Mesothelial cell of epicardium (in vitro differentiated cells): ENCODE data around the gene DBF4. TPM values are rescaled to one million over a fixed set of nuclear protein-coding genes. Genes with fewer than 3 reads are reported as not detected.
"Not testable (repeated sequence)": the region's sequence is repeated elsewhere in the genome, so short reads cannot be mapped to it uniquely, and the experiment has no call there.

Experiments used
- DNase-seq, 2 experiments: peaks; one replicate each; pipeline ENCODE4 v3.0.0; 2021; ENCODE audit warnings: low spot score in 2 of 2; ENCODE audit not compliant: unreplicated experiment in 2 of 2
- H3K27ac Mint-ChIP-seq: 2 replicates; pipeline ENCODE4 v1.8.0; 2021; ENCODE audit warnings: mixed read lengths
- H3K27me3 Mint-ChIP-seq: 2 replicates; pipeline ENCODE4 v1.8.0; 2021; ENCODE audit warnings: low read depth, mixed read lengths
- H3K36me3 Mint-ChIP-seq: 2 replicates; pipeline ENCODE4 v1.8.0; 2021; ENCODE audit warnings: mixed read lengths
- H3K4me1 Mint-ChIP-seq: 2 replicates; pipeline ENCODE4 v1.8.0; 2021; ENCODE audit warnings: mixed read lengths
- H3K4me3 Mint-ChIP-seq: 2 replicates; pipeline ENCODE4 v1.8.0; 2021; ENCODE audit warnings: mild to moderate bottlenecking, moderate library complexity, mixed read lengths
- H3K9me3 Mint-ChIP-seq: 2 replicates; pipeline ENCODE4 v1.8.0; 2021; ENCODE audit warnings: mixed read lengths
- CTCF ChIP-seq: fragments of 200-600 bp; sonication (generic); IDR thresholded peaks from one replicate; pipeline ENCODE4 v1.5.0; 2021; ENCODE audit warnings: antibody characterized with exemption; ENCODE audit not compliant: unreplicated experiment
- total RNA-seq: library from RNA; stranded (reverse); gene quantifications from 3 replicates; pipeline ENCODE4 v1.2.1, GENCODE V29; 2021

DBF4 gene
- total RNA-seq, 1 donor from 2014 or later = 21.2 TPM

- DNase-seq = no peak
- TF ChIP-seq CTCF = no peak
- Mint-ChIP-seq H3K9me3 (no peaks in the 10 kb centered on the region), H3K4me3 (no peak overlapping the region), H3K27ac (no peak overlapping the region), H3K36me3 (peaks cover 16% of the 10 kb centered on the region), H3K27me3 (no peaks in the 10 kb centered on the region), H3K4me1 (no peaks in the 10 kb centered on the region)
Observed at GRCh38 chr7:87852306-87852705, 24.0 kb upstream of the DBF4 start.

- H3K9me3 Mint-ChIP-seq = peaks cover 4% of the 10 kb centered on the region
- H3K36me3 Mint-ChIP-seq = peaks cover 27% of the 10 kb centered on the region
- no peak overlapping the region for H3K27ac Mint-ChIP-seq
- TF ChIP-seq CTCF = no peak
- H3K4me1 Mint-ChIP-seq = no peaks in the 10 kb centered on the region
- no peak for DNase-seq
- no peak overlapping the region for H3K4me3 Mint-ChIP-seq
- no peaks in the 10 kb centered on the region for H3K27me3 Mint-ChIP-seq
Observed at GRCh38 chr7:87853237-87853864, 22.9 kb upstream of the DBF4 start.

- Mint-ChIP-seq H3K4me3 (no peak overlapping the region), H3K27me3 (no peaks in the 10 kb centered on the region), H3K4me1 (no peaks in the 10 kb centered on the region), H3K36me3 (peaks cover 49% of the 10 kb centered on the region), H3K9me3 (peaks cover 22% of the 10 kb centered on the region), H3K27ac (no peak overlapping the region)
- no peak for DNase-seq
- TF ChIP-seq CTCF = no peak
Observed at GRCh38 chr7:87858417-87859100, 17.7 kb upstream of the DBF4 start.

- peaks cover 55% of the 10 kb centered on the region for H3K9me3 Mint-ChIP-seq
- H3K27ac Mint-ChIP-seq = no peak overlapping the region
- H3K27me3 Mint-ChIP-seq = no peaks in the 10 kb centered on the region
- no peak for TF ChIP-seq CTCF
- DNase-seq = no peak
- peaks cover 65% of the 10 kb centered on the region for H3K36me3 Mint-ChIP-seq
- no peaks in the 10 kb centered on the region for H3K4me1 Mint-ChIP-seq
- H3K4me3 Mint-ChIP-seq = no peak overlapping the region
Observed at GRCh38 chr7:87866089-87866488, 10.2 kb upstream of the DBF4 start.

- H3K9me3 Mint-ChIP-seq = peaks cover 59% of the 10 kb centered on the region
- H3K4me1 Mint-ChIP-seq, DNase-seq, H3K27ac Mint-ChIP-seq, H3K27me3 Mint-ChIP-seq, H3K4me3 Mint-ChIP-seq: not testable (repeated sequence)
- peaks cover 69% of the 10 kb centered on the region for H3K36me3 Mint-ChIP-seq
Observed at GRCh38 chr7:87866533-87866932, 9.8 kb upstream of the DBF4 start.

- TF ChIP-seq CTCF = no peak
- Mint-ChIP-seq H3K9me3 (peaks cover 50% of the 10 kb centered on the region), H3K4me1 (peaks cover 17% of the 10 kb centered on the region), H3K4me3 (no peak overlapping the region), H3K27me3 (no peaks in the 10 kb centered on the region), H3K27ac (no peak overlapping the region), H3K36me3 (peaks cover 61% of the 10 kb centered on the region)
- no peak for DNase-seq
Observed at GRCh38 chr7:87870471-87870870, 5.8 kb upstream of the DBF4 start.
